GM19023 (cell line): Measurements from ENCODE around the gene PINLYP.
"Not testable (repeated sequence)": the region's sequence is repeated elsewhere in the genome, so short reads cannot be mapped to it uniquely, and the experiment has no call there.

Source experiments
- ATAC-seq: cut with Tn5 transposase; IDR thresholded peaks from one replicate; pipeline ENCODE4 v1.9.1; 2021; ENCODE audit warnings: mild to moderate bottlenecking, moderate library complexity; ENCODE audit not compliant: unreplicated experiment

PINLYP gene

DNA sequence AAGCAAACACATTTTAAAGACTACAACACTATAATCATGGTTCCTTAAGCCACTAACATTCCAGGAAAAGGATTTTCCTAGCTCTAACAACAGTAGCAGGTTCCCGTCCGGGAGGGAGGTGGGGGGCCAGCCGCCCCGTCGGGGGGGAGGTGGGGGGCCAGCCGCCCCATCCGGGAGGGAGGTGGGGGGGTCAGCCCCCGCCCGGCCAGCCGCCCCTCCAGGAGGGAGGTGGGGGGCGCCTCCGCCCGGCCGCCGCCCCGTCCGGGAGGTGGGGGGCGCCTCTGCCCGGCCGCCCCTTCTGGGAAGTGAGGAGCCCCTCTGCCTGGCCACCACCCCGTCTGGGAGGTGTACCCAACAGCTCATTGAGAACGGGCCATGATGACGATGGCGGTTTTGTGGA, 27.7 kb upstream of the PINLYP start:
- not testable (repeated sequence) for ATAC-seq

DNA sequence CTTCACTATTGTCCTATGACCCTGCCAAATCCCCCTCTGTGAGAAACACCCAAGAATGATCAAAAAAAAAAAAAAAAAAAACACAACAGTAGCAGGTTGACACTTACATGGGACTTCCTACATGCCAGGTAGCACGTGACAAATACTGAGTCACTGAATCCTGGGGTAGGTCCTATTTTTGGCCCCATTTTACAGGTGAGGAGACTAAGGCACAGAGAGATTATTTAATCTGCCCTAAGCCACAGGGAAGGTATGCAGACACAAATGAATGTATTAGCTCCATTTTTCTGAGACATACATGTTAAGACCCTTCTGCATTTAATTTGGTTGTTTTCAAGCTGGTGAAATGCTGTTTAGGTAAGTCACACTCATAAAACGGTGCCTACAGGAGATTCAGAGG, 26.9 kb upstream of the PINLYP start:
- ATAC-seq = no peak

DNA sequence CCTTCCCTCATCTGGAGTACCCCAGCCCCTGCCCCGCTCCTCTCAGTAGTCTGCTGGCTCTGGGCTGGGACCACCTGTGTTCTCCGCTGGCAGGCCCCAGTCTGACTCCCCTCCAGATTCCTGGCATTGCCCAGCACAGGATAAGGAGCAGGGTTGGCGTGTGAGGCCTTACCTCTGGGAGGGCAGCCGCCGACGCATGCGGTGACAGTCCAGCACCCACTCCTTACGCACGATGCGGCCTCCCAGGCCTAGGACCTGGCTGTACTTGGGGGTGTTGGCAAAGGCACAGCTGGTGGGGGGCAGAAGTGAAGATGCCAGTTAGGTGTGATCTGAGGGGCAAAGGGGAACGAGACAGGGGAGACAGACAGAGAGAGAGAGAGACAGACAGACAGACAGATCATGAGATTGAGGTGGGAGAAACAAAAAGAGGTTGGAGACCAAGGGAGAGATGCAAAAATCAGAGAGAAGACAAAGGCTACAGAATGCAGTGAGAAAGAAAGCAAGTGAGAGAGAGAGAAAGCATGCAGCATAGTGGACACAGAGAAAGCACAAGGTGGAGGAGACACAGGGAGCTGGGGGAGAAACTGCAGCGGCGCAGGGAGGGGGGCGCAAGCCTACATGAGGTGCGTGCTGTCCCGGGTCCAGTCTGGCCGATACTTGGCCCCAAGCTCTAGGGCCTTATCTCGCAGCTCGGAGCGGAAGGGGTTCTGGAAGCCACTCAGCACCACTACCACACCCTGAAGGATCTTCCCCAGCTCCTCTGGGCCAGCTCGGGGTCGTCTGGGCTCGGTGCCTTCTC, 24.0 kb upstream of the PINLYP start:
- ATAC-seq = no peak

- no peak for ATAC-seq
Measured at GRCh38 chr19:43552198-43552450, 23.5 kb upstream of the PINLYP start.

DNA sequence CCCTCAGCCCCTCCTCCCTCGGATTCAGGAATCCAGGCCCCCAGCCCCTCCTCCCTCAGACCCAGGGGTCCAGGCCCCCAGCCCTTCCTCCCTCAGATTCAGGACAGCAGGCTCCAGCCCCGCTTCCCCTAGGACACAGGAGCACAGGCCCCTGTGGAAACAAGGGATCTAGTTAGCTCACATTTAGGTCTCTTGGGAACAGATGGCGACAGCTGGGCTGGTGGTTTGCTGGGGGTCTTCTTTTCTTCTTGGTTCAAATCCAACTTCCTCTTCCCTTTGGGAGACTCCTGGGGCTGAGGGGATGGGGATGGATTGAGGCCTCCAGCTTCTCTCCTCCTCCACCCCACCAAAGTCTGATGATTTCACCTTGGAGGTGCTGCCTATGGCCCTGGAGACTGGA, 23.0 kb upstream of the PINLYP start:
- ATAC-seq = no peak

DNA sequence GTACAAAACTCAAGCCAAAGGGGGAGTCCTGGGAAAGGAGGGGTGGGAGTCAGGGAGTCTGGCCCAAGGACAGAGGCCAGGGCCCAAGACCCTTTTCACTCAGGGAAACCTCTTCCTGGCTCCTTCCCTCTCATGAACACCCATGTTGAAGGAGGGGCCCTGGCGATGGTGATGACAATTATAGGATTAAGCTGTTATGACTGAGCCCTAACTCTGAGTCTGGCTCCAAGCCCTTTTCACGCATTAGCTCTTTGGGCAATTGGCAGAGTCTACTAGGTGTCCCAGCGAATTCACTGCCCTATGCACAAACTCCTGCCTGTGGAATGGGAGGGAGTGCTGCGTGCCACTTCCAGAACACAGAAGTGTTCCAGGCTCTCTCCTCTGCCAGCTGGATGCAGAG, 21.9 kb upstream of the PINLYP start:
- no peak for ATAC-seq

DNA sequence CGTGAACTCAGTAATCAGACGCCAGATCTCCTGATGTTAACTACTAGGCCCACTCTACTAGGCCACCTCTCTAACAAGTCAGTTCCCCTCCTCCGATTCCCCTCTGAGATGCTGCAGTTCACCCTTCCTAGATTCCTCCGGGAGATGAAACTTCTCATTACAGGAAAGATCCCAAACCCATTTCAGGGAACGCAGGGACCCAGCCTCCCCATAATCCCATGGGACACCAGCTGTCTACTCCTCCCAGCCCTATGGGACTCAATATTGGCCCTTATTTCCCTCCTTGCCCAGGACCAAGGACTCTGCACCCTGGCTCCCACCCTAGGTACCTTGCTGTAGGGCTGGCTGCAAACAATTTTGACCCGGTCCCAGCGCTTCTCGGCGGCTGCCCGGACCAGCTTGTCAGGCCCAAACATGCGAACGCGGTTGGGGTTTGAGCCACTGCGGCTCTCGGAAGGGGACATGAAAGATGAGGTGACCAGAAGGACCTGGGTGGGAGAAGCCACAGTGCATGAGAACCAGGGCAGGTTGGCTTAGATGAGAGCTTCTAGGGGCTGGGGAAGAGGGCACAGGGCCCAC, 21.2 kb upstream of the PINLYP start:
- no peak for ATAC-seq

DNA sequence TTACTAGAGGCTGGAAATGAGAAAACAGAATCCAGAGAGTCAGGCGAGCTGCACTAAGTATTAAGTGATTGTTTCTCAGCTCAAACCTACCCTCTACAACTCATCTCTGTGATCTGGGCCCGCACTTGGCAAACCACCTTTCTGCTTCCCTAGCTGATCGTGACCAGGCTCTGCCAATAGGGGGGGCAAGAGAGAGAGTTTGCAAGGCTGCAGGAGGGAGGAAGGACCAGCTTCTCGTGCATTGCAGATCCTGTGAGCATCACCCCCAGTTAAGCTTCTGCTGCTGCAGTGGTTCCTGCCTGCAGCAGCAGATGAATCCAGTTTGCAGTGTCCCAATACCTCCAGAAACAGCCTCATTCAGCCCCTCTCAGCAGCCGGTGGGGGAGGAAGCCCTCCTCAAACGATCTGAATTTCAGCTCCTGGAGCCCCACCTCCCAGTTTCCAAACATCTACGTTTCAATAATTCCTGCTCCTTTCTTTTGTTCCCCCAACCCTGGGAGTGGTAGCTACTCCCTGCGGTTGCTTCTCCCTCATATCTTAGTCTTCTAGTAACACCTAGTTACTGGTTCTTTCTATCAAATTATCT, 20.3 kb upstream of the PINLYP start:
- ATAC-seq = no peak

GRCh38 chr19:43560687-43561086, 14.9 kb upstream of the PINLYP start:
- ATAC-seq = no peak

GRCh38 chr19:43561139-43561970, 14.2 kb upstream of the PINLYP start:
- no peak for ATAC-seq

- no peak for ATAC-seq
Measured at GRCh38 chr19:43562226-43562697, 13.3 kb upstream of the PINLYP start.

- no peak for ATAC-seq
Measured at GRCh38 chr19:43562698-43563241, 12.8 kb upstream of the PINLYP start.

GRCh38 chr19:43563816-43564457, 11.7 kb upstream of the PINLYP start:
- ATAC-seq = no peak

DNA sequence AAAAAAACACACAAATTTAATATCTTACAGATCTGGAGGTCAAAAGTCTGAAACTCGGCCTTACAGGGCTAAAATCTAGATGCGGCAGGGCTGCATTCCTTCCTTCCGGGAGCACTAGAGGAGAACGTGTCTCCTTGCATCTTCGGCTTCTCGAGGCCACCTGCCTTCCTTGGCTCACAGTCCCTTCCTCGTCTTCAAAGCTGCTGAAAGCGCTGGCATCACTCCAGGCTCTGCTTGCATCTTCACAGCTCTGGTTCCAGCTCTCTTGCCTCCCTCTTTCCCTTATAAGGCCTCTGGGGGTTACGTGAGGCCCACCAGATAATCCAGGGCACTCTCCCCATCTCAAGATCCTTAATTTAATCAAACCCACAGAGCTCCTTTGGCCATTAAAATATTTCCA, 10.8 kb upstream of the PINLYP start:
- no peak for ATAC-seq

- no peak for ATAC-seq
Measured at GRCh38 chr19:43569657-43570056, 5.9 kb upstream of the PINLYP start.

GRCh38 chr19:43570174-43570791, 5.3 kb upstream of the PINLYP start:
- no peak for ATAC-seq

GRCh38 chr19:43572171-43572588, 3.4 kb upstream of the PINLYP start:
- no peak for ATAC-seq

GRCh38 chr19:43574424-43575155, 1.0 kb upstream of the PINLYP start:
- ATAC-seq = no peak

DNA sequence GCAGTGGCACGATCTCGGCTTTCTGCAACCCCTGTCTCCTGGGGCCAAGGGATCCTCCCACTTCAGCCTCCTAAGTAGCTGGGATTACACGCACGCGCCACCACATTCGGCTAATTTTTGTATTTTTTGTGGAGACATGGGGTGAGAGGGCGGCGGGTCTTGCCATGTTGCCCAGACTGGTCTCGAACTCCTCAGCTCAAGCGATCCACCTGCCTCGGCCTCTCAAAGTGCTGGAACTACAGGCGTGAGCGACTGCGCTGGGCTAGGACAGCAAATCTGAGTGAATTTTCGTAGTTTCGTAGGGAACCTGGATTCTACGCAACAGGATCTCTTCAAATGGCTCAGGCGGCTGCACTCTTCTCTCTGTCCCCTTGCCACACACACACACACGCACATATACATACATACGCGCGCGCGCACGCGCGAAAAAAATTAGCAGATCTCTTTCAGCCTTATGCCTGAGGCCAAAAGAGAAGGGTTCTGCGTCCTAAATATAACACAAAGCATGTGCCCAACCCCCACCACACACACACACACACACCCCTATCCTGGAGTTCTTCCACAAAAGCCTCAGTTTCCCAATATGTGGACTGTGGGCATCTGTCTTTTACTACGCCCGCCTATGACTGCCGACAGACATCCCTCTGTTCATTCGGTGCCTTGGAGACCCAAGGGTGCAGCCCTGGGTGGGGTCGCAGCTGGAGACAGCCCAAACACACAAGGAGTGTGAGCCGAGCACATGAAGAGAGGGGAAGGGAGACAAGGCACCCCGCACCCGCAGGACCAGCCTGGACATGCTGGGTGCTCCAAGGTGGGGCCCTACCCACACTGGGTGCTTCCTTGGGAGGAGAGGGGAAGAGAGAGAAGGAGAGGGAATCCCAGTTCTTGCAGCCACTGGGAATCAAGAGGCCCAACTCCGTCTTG, 616 bp downstream of the PINLYP start:
- no peak for ATAC-seq
